H1 (cell line): ENCODE data around the gene UFD1. TPM values are rescaled to one million over a fixed set of nuclear protein-coding genes. Genes with fewer than 3 reads are reported as not detected.

Source experiments
- CTCF ChIA-PET: fragments of 300-600 bp; sonication (Branson Sonifier 250); formaldehyde crosslinking; loops from one replicate; lab custom pipeline; 2021; ENCODE audit not compliant: partially characterized antibody; lab: Charles Lee
- POLR2A ChIA-PET: fragments of 300-600 bp; sonication (Branson Sonifier 250); formaldehyde crosslinking; loops from one replicate; lab custom pipeline; 2021; ENCODE audit warnings: inconsistent platforms; ENCODE audit not compliant: partially characterized antibody; lab: Charles Lee
- DNase-seq, 2 experiments: peaks; one replicate each; pipeline versions ENCODE4 v3.0.0 to v3.0.0-alpha.2; 2010 to 2022; ENCODE audit warnings: low spot score in 2 of 2, low read depth in 1 of 2, mixed read lengths in 1 of 2
- FAIRE-seq: peaks from 2 replicates; lab custom pipeline; 2011; peaks lifted over from hg19 to GRCh38; lab: Jason Lieb, UNC
- H2AFZ ChIP-seq: 2 replicates; pipeline ENCODE4 v1.8.1; 2012; ENCODE audit warnings: low read length, inconsistent platforms
- H2AK5ac ChIP-seq: 2 replicates; pipeline ENCODE4 v1.6.1; 2013; ENCODE audit warnings: low read depth, low read length
- H2BK120ac ChIP-seq: replicated peaks from 2 replicates; pipeline ENCODE3; 2013; ENCODE audit warnings: low read depth, low read length, inconsistent platforms
- H2BK12ac ChIP-seq: 2 replicates; pipeline ENCODE4 v1.6.1; 2013; ENCODE audit warnings: low read depth, low read length
- H2BK15ac ChIP-seq: 2 replicates; pipeline ENCODE4 v1.6.1; 2013; ENCODE audit warnings: low read length
- H2BK20ac ChIP-seq: 2 replicates; pipeline ENCODE4 v1.6.1; 2013; ENCODE audit warnings: low read length
- H2BK5ac ChIP-seq: 2 replicates; pipeline ENCODE4 v1.6.1; 2013; ENCODE audit warnings: low read depth, low read length
- H3K14ac ChIP-seq: 2 replicates; pipeline ENCODE4 v1.6.1; 2013; ENCODE audit warnings: inconsistent platforms; ENCODE audit not compliant: insufficient read length
- H3K18ac ChIP-seq: 2 replicates; pipeline ENCODE4 v1.6.1; 2013; ENCODE audit warnings: low read length; ENCODE audit errors: extremely low read depth
- H3K23ac ChIP-seq: 2 replicates; pipeline ENCODE4 v1.6.1; 2013; ENCODE audit warnings: inconsistent platforms; ENCODE audit not compliant: insufficient read length
- H3K23me2 ChIP-seq: 2 replicates; pipeline ENCODE4 v1.6.1; 2013; ENCODE audit warnings: low read depth, low read length
- H3K27ac ChIP-seq: 2 replicates; pipeline ENCODE4 v1.6.1; 2011; ENCODE audit warnings: low read depth, low read length, inconsistent platforms
- H3K27me3 ChIP-seq, 4 experiments: replicated peaks in 1 of 4; 1 replicate in 1 of 4; 2 replicates in 3 of 4; pipeline versions ENCODE4 v1.6.1 to v1.8.1; 2011 to 2013; ENCODE audit warnings: low read length in 3 of 4, mild to moderate bottlenecking in 3 of 4, inconsistent platforms in 2 of 4, mixed read lengths in 2 of 4, moderate library complexity in 1 of 4; ENCODE audit not compliant: control insufficient read depth in 3 of 4, insufficient read depth in 3 of 4; ENCODE audit errors: extremely low read depth in 1 of 4
- H3K36me3 ChIP-seq, 4 experiments: 2 replicates each; pipeline versions ENCODE4 v1.6.1 to v1.8.1; 2011 to 2013; ENCODE audit warnings: mild to moderate bottlenecking in 4 of 4, low read length in 3 of 4, moderate library complexity in 2 of 4, control low read depth in 1 of 4, inconsistent platforms in 1 of 4; ENCODE audit not compliant: insufficient read depth in 4 of 4, control insufficient read depth in 2 of 4
- H3K4ac ChIP-seq: replicated peaks from 2 replicates; pipeline ENCODE3; 2013; ENCODE audit warnings: low read length, low read depth, mixed read lengths, inconsistent platforms; ENCODE audit not compliant: insufficient read length
- H3K4me1 ChIP-seq, 4 experiments: replicated peaks in 1 of 4; 1 replicate in 1 of 4; 2 replicates in 3 of 4; pipeline versions ENCODE4 v1.6.1 to v1.8.1; 2011 to 2013; ENCODE audit warnings: low read length in 3 of 4, inconsistent platforms in 2 of 4, mixed read lengths in 1 of 4; ENCODE audit not compliant: insufficient read depth in 4 of 4, control insufficient read depth in 3 of 4
- H3K4me2 ChIP-seq, 2 experiments: 2 replicates each; pipeline versions ENCODE4 v1.6.1 to v1.8.1; 2011 to 2013; ENCODE audit warnings: low read depth in 2 of 2, low read length in 2 of 2, control low read depth in 1 of 2, inconsistent platforms in 1 of 2, mild to moderate bottlenecking in 1 of 2; ENCODE audit not compliant: insufficient read depth in 1 of 2
- H3K4me3 ChIP-seq, 4 experiments: fragments of 200-600, 300-600 bp in 1 of 4; sonication (generic), shearing (Covaris generic), sonication (Bioruptor Twin) in 1 of 4; 2 replicates each; pipeline versions ENCODE4 v1.5.1 to v1.8.1; 2011 to 2016; ENCODE audit warnings: low read length in 4 of 4, low read depth in 3 of 4, control low read depth in 2 of 4, inconsistent platforms in 2 of 4, mild to moderate bottlenecking in 2 of 4, mixed read lengths in 1 of 4, moderate library complexity in 1 of 4; ENCODE audit not compliant: insufficient read depth in 2 of 4; ENCODE audit errors: extremely low read depth in 1 of 4
- H3K56ac ChIP-seq: replicated peaks from 2 replicates; pipeline ENCODE3; 2013; ENCODE audit warnings: low read depth, mild to moderate bottlenecking, mixed read lengths, low read length, inconsistent platforms; ENCODE audit not compliant: insufficient read length
- H3K79me1 ChIP-seq: 2 replicates; pipeline ENCODE4 v1.6.1; 2013; ENCODE audit warnings: low read depth, low read length, control low read depth
- H3K79me2 ChIP-seq, 2 experiments: 2 replicates each; pipeline versions ENCODE4 v1.6.1 to v1.8.1; 2012 to 2013; ENCODE audit warnings: low read length in 2 of 2, mild to moderate bottlenecking in 2 of 2, inconsistent platforms in 1 of 2; ENCODE audit not compliant: insufficient read depth in 2 of 2, control insufficient read depth in 1 of 2
- H3K9ac ChIP-seq, 4 experiments: replicated peaks in 1 of 4; 1 replicate in 1 of 4; 2 replicates in 3 of 4; pipeline versions ENCODE4 v1.6.1 to v1.8.1; 2011 to 2013; ENCODE audit warnings: low read depth in 3 of 4, low read length in 3 of 4, control low read depth in 2 of 4, mild to moderate bottlenecking in 2 of 4, moderate library complexity in 2 of 4, inconsistent platforms in 1 of 4; ENCODE audit errors: extremely low read depth in 1 of 4
- H3K9me3 ChIP-seq, 2 experiments: 2 replicates each; pipeline versions ENCODE4 v1.6.1 to v1.8.1; 2012 to 2013; ENCODE audit warnings: mild to moderate bottlenecking in 2 of 2, moderate library complexity in 2 of 2, control low read depth in 1 of 2, inconsistent platforms in 1 of 2, low read depth in 1 of 2, low read length in 1 of 2, mixed read lengths in 1 of 2; ENCODE audit not compliant: insufficient read depth in 2 of 2
- H4K20me1 ChIP-seq, 2 experiments: replicated peaks in 1 of 2; 2 replicates each; pipeline versions ENCODE3 to v1.8.1; 2011 to 2013; ENCODE audit warnings: inconsistent platforms in 2 of 2, low read length in 2 of 2, mild to moderate bottlenecking in 1 of 2; ENCODE audit not compliant: insufficient read depth in 2 of 2, control insufficient read depth in 1 of 2
- H4K5ac ChIP-seq: 2 replicates; pipeline ENCODE4 v1.6.1; 2013; ENCODE audit warnings: low read length, low read depth, mixed read lengths, inconsistent platforms; ENCODE audit not compliant: insufficient read length
- H4K8ac ChIP-seq: 2 replicates; pipeline ENCODE4 v1.8.0; 2013; ENCODE audit warnings: mild to moderate bottlenecking, moderate library complexity, low read length, inconsistent platforms; ENCODE audit not compliant: insufficient read depth; ENCODE audit errors: extremely low read depth
- H4K91ac ChIP-seq: replicated peaks from 2 replicates; pipeline ENCODE3; 2013; ENCODE audit warnings: low read length, mixed read lengths, inconsistent platforms; ENCODE audit not compliant: insufficient read length
- CHD2 ChIP-seq: IDR thresholded peaks from 2 replicates; pipeline ENCODE4 v1.6.1; 2012; ENCODE audit warnings: low read length, improper control_type of control experiment
- PHF8 ChIP-seq: fragments of 200-600 bp; sonication (generic); conservative IDR thresholded peaks from 2 replicates; pipeline ENCODE4 v1.7.1; 2012; ENCODE audit warnings: low read depth, mild to moderate bottlenecking, inconsistent platforms, low read length, moderate library complexity
- RAD21 ChIP-seq, 2 experiments: IDR thresholded peaks in 1 of 2; conservative IDR thresholded peaks in 1 of 2; 2 replicates each; pipeline ENCODE4 v1.6.1; 2011; ENCODE audit warnings: low read depth in 2 of 2, low read length in 2 of 2, improper control_type of control experiment in 1 of 2, inconsistent platforms in 1 of 2, mild to moderate bottlenecking in 1 of 2, moderate library complexity in 1 of 2
- RBBP5 ChIP-seq: IDR thresholded peaks from 2 replicates; pipeline ENCODE4 v1.7.1; 2012; ENCODE audit warnings: low read depth, mild to moderate bottlenecking, inconsistent platforms, low read length, moderate library complexity, borderline replicate concordance
- RNF2 ChIP-seq: fragments of 200-900, 300-1000 bp; sonication (generic); IDR thresholded peaks from 2 replicates; pipeline ENCODE4 v1.7.1; 2016; ENCODE audit warnings: borderline replicate concordance, low read depth, mild to moderate bottlenecking, antibody characterized with exemption, low read length; ENCODE audit not compliant: poor library complexity, severe bottlenecking; ENCODE audit errors: missing control alignments
- SIRT6 ChIP-seq: IDR thresholded peaks from one replicate; pipeline ENCODE4 v1.7.1; 2012; ENCODE audit warnings: low read length, inconsistent platforms
- SIX5 ChIP-seq: IDR thresholded peaks from 2 replicates; pipeline ENCODE4 v1.6.1; 2011; ENCODE audit warnings: mild to moderate bottlenecking, low read depth, low read length
- SP1 ChIP-seq: IDR thresholded peaks from 2 replicates; pipeline ENCODE4 v1.6.1; 2011; ENCODE audit warnings: low read depth, low read length
- WGBS, 2 experiments: shearing (Covaris generic) in 1 of 2; methylation state at CpG; one replicate each; pipeline versions ENCODE4 v1.1.6 to v1.1.7; 2013 to 2015; ENCODE audit warnings: low lambda C conversion rate in 2 of 2, mixed read lengths in 2 of 2, inconsistent platforms in 1 of 2, low coverage in 1 of 2, missing lambda C conversion rate in 1 of 2; ENCODE audit not compliant: insufficient replicate concordance in 2 of 2, insufficient coverage in 1 of 2, insufficient read length in 1 of 2; ENCODE audit errors: extremely low coverage in 1 of 2, missing lambda C conversion rate in 1 of 2; 5-methylcytosine and 5-hydroxymethylcytosine counted together
- polyA plus RNA-seq, 7 experiments: library from polyadenylated mRNA; depleted of rRNA in 3 of 7; stranded (reverse) in 5 of 7; unstranded in 2 of 7; fragments of >200 nt in 5 of 7; fragments of 200-250 nt in 2 of 7; gene quantifications; 1 replicate in 5 of 7; 2 replicates in 1 of 7; 4 replicates in 1 of 7; pipeline versions ENCODE4 v1.2.1 to v1.2.3, GENCODE V29; 2011 to 2013; ENCODE audit warnings: missing spikeins in 2 of 7, mixed read lengths in 2 of 7
- total RNA-seq: library from RNA; stranded (reverse); fragmentation: NEBNext Ultra II Directional; extraction: Animal tissue kit (Norgen Biotek cat#: 25700); gene quantifications from 2 replicates; pipeline ENCODE4 v1.2.1, GENCODE V29; 2021
- TF ChIP-seq, protein P1 (sequence below): IDR thresholded peaks from 2 replicates; pipeline ENCODE4 v1.6.1; 2012; ENCODE audit warnings: low read length, inconsistent platforms

UFD1 gene
- total and polyA plus RNA-seq, 2 of the 8 experiments (the other 6 are each of a cell fraction or from before 2014, with no cell fraction given), result 74.6 to 116 TPM

DNA sequence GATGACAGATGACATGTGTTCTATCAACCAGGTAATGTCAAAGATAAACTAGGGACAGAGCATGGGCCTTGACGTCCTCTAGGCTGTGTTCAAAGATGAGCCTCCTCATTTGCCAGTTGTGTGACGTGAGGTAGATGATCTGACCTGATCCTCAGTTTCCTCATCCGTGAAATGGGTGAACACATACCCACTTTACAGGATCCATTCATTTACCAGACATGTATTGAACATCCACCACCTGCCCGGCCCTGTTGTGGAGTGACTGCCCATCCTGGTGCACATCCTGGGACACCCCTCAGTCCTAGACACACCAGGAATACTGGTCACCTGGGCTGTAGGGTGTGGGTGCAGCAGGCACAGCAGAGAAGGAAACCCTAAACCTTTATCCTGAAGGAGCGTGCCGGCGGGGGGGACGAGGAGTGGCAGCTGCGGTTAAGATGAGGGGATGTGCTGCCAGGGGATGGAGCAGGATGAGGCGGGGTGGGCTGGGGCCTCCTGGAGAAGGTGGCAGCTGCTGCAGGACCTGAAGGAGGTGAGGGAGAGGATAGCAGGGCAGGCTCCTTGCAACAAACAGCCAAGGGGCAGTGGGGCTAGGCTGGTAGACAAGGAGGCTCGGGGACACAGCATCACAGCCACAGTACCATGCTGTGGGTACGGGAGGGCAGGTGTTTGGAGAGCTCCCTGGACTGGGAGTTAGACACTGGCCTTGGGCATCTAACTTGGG, 36.8 kb upstream of the UFD1 start:
- no peaks in the 10 kb centered on the region for H3K79me2 ChIP-seq
- H3K18ac ChIP-seq, result no peak overlapping the region
- peaks cover 0 to 6% of the 10 kb centered on the region in 2 experiments for H4K20me1 ChIP-seq
- H3K4me1 ChIP-seq, result 0 out of 7 replicates have a peak, but pooled peaks cover 0 to 3% (median 0%) of the 10 kb centered on the region in 4 experiments
- no peak overlapping the region for H2AK5ac ChIP-seq
- H3K4ac ChIP-seq, result no peak overlapping the region
- WGBS, 2 experiments, result 92% methylated on average over 12 of the region's 12 CpGs; no CpG with 5 or more reads in 1 of the 2 experiments
- H3K79me1 ChIP-seq, result no peaks in the 10 kb centered on the region
- peaks cover 2 to 30% (median 9%) of the 10 kb centered on the region in 4 experiments; a peak in 7 of 8 replicates for H3K36me3 ChIP-seq
- no peaks in the 10 kb centered on the region for H3K27me3 ChIP-seq
- H3K9ac ChIP-seq, result no peak overlapping the region
- no peak overlapping the region for H2BK20ac ChIP-seq
- no peak for FAIRE-seq
- H2BK5ac ChIP-seq, result no peak overlapping the region
- POLR2A ChIA-PET, result interaction anchor here (1.2 to 2.5 kb wide), 5 partner anchors 10 to 132 kb away, joined by 3 to 10 read pairs (median 5); no protein-coding TSS in a partner anchor
- CTCF ChIA-PET, result interaction anchor here (0.6 to 1.6 kb wide), 2 partner anchors 11 to 114 kb away, joined by 3 to 10 read pairs; no protein-coding TSS in a partner anchor
- no peak for DNase-seq
- no peak overlapping the region for H2BK120ac ChIP-seq
- H3K23ac ChIP-seq, result no peak overlapping the region
- H3K9me3 ChIP-seq, result no peaks in the 10 kb centered on the region
- H3K14ac ChIP-seq, result no peak overlapping the region
- H3K4me3 ChIP-seq, result no peak overlapping the region
- no peak overlapping the region for H3K56ac ChIP-seq
- H2AFZ ChIP-seq, result no peak overlapping the region
- no peak overlapping the region for H4K8ac ChIP-seq
- H4K91ac ChIP-seq, result no peak overlapping the region
- H2BK15ac ChIP-seq, result no peak overlapping the region
- no peak overlapping the region for H3K4me2 ChIP-seq
- no peak overlapping the region for H3K27ac ChIP-seq
- H2BK12ac ChIP-seq, result no peak overlapping the region
- H3K23me2 ChIP-seq, result no peaks in the 10 kb centered on the region
- no peak overlapping the region for H4K5ac ChIP-seq
- no peak for TF ChIP-seq RNF2
- no peak for TF ChIP-seq PHF8
- TF ChIP-seq RBBP5, result no peak
- no peak for TF ChIP-seq SP1
- TF ChIP-seq RAD21 (IDR thresholded peaks at IDR 0.05 in 1 of 2, conservative IDR thresholded peaks at IDR 0.05 in 1 of 2; ENCODE audit: low read depth in 2 of 2, low read length in 2 of 2), result no peak
- TF ChIP-seq, protein P1, sequence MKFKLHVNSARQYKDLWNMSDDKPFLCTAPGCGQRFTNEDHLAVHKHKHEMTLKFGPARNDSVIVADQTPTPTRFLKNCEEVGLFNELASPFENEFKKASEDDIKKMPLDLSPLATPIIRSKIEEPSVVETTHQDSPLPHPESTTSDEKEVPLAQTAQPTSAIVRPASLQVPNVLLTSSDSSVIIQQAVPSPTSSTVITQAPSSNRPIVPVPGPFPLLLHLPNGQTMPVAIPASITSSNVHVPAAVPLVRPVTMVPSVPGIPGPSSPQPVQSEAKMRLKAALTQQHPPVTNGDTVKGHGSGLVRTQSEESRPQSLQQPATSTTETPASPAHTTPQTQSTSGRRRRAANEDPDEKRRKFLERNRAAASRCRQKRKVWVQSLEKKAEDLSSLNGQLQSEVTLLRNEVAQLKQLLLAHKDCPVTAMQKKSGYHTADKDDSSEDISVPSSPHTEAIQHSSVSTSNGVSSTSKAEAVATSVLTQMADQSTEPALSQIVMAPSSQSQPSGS, result no peak
- TF ChIP-seq CHD2, result no peak
- TF ChIP-seq SIRT6, result no peak
- no peak for TF ChIP-seq SIX5
